Measurements from ENCODE around the gene MINAR1. TPM values are rescaled to one million over a fixed set of nuclear protein-coding genes. Genes with fewer than 3 reads are reported as not detected.

The MINAR1 gene
- total and polyA plus RNA-seq, 8 donors = 0.50 to 1.0 (median 0.66) TPM

GRCh38 chr15:79399606-79400005 lies 32.5 kb upstream of the MINAR1 start:
- DNase-seq (no peak), ATAC-seq (no peak)
- no peak for TF ChIP-seq CTCF (IDR thresholded peaks at IDR 0.05)

GRCh38 chr15:79400650-79401049 lies 31.5 kb upstream of the MINAR1 start:
- intact Hi-C loops (cut with DNase I) = no loop called here
- TF ChIP-seq CTCF (IDR thresholded peaks at IDR 0.05) = no peak

More at GRCh38 chr15:79399606-79400005, 32.5 kb upstream of the MINAR1 start:
- intact Hi-C loops (cut with DNase I) = no loop called here
- no peaks in the 10 kb centered on the region for H3K4me1 ChIP-seq
- H3K36me3 ChIP-seq = no peaks in the 10 kb centered on the region
- no peaks in the 10 kb centered on the region for H3K9me3 ChIP-seq
- H3K27me3 ChIP-seq = peaks cover 0 to 4% of the 10 kb centered on the region in 2 donors
- H3K4me3 ChIP-seq = no peak overlapping the region
- no peak overlapping the region for H3K27ac ChIP-seq

GRCh38 chr15:79401301-79401700 lies 30.8 kb upstream of the MINAR1 start:
- intact Hi-C loops (cut with DNase I) = no loop called here
- no peaks in the 10 kb centered on the region for H3K9me3 ChIP-seq
- no peak for TF ChIP-seq CTCF (IDR thresholded peaks at IDR 0.05)

More at GRCh38 chr15:79400650-79401049, 31.5 kb upstream of the MINAR1 start:
- Histone ChIP-seq H3K4me1 (no peaks in the 10 kb centered on the region), H3K9me3 (no peaks in the 10 kb centered on the region), H3K27ac (no peak overlapping the region), H3K4me3 (no peak overlapping the region), H3K27me3 (peaks cover 0 to 4% of the 10 kb centered on the region in 2 donors), H3K36me3 (no peaks in the 10 kb centered on the region)
- DNase-seq (no peak), ATAC-seq (no peak)

DNA sequence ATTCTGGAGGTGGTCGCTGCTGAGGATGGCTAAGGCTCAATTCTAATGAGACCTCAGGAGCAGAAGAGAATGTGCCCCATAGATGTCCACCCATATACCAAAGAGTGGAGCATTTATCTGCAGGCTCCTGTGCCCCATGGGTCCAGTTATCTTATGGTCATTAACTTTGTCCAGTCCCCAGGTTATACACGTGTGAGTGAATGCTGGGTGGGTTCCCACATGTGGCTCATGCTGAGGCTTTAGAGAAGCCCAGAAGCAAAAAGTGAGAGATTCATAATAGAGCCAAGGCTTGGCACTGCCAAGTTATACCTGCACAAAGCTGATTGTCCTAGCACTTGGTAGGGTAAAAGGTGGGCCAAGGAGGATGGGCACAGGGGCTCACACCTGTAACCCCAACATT lies 30.0 kb upstream of the MINAR1 start:
- no peak for TF ChIP-seq CTCF (IDR thresholded peaks at IDR 0.05)
- no peak for DNase-seq
- intact Hi-C loops (cut with DNase I) = no loop called here

More at GRCh38 chr15:79401301-79401700, 30.8 kb upstream of the MINAR1 start:
- Histone ChIP-seq H3K27ac (no peak overlapping the region), H3K4me3 (no peak overlapping the region), H3K4me1 (no peaks in the 10 kb centered on the region), H3K36me3 (no peaks in the 10 kb centered on the region), H3K27me3 (peaks cover 0 to 4% of the 10 kb centered on the region in 2 donors)
- ATAC-seq (no peak), DNase-seq (no peak)

DNA sequence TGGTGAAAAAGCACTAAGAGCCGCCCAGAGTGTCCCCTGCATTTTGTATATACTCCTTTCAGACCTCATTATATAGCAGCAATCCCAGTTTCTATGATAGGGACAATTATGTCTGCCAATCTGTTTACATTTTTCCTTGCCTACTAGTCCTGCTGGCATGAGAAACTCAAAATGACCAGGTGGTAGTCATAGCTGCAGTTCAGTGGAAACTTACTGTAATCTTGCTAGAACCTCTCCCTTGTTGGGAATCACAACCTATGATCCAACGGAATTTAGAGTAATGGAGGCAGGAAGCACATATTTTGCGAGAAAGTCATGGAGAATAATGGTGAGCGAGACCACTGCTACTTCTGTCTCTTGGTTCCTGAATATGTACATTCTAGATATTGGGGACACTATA lies 28.6 kb upstream of the MINAR1 start:
- H3K4me3 ChIP-seq = no peak overlapping the region
- H3K9me3 ChIP-seq = no peaks in the 10 kb centered on the region
- H3K27ac ChIP-seq = no peak overlapping the region
- no peaks in the 10 kb centered on the region for H3K36me3 ChIP-seq
- H3K4me1 ChIP-seq = no peaks in the 10 kb centered on the region
- intact Hi-C loops (cut with DNase I) = no loop called here
- no peak for TF ChIP-seq CTCF (IDR thresholded peaks at IDR 0.05)
- ATAC-seq (no peak), DNase-seq (no peak)
- H3K27me3 ChIP-seq = peaks cover 0 to 4% of the 10 kb centered on the region in 2 donors

More for the DNA sequence above, 30.0 kb upstream of the MINAR1 start:
- H3K4me3 ChIP-seq = no peak overlapping the region
- H3K27ac ChIP-seq = no peak overlapping the region
- H3K36me3 ChIP-seq = no peaks in the 10 kb centered on the region
- H3K9me3 ChIP-seq = no peaks in the 10 kb centered on the region
- H3K27me3 ChIP-seq = peaks cover 0 to 4% of the 10 kb centered on the region in 2 donors
- ATAC-seq = no peak
- no peaks in the 10 kb centered on the region for H3K4me1 ChIP-seq
